ENCODE results near the gene KATNB1.
"Not testable (repeated sequence)": the region's sequence is repeated elsewhere in the genome, so short reads cannot be mapped to it uniquely, and the experiment has no call there.

Gene KATNB1

DNA sequence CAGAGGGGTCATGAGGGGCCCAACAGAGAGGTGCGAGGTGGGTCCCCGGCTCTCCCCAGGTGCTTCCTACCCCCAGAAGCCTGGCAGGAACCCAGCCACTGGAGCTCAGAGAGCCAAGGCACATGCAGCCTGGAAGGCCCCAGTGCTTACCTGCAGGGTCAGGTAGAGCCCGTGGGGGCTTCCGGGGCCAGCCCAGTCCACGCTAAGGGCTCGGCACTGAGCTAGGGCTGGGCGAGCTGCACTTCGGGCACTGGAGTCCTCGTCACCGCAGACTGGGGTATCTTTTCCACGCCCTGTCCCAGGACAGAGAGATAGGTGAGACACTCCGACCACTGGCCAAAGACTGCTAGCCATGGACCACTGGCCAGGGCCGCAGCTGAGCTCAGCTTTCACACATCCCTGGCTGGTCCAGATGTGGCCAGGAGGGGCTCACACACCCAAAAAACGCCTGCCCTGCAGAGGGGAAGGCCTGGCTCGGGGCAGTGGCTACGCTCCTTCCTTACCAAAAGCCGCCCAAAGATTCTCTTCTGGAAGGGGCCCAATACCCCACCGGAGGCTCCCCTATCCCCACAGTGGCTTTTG is 59.4 kb downstream of the KATNB1 start:
- no peak for DNase-seq (ENCODE audit: low spot score)

DNA sequence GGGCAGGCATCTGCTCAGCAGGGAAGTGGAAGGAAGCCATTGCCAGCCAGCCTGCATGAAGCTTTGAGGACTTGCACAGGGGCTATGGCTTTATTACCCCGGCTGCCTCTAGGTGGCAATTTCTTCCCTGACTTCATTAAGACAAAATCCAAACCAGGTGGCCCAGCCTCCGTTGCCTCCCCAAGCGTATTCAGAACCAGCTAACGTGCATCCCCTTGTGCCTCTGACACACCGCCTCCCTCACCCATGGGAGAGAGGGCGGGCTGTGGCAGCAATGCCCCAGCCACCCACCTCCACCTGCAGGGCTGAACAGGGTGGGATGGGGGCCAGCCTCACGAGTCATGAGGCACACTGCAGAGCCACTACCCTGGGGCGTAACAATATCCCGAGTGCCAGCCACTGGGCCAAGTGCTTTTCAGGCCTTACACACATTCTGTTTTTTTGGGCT is 59.9 kb downstream of the KATNB1 start:
- DNase-seq (ENCODE audit: low spot score): peak; percentile 51

DNA sequence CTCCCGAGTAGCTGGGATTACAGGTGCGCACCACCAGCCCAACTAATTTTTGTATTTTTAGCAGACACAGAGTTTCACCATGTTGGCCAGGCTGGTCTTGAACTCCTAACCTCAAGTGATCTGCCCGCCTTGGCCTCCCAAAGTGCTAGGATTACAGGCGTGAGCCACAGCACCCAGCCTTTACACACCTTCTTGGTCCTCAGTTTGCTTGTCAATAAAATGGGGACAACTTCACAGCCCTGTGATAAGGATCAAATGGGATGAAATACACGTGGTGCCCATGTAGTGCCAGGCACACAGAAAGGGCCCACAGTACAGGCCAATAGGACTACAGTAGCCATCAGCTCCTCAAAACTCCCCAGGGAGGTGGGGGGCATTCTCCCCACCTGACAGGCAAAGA is 60.4 kb downstream of the KATNB1 start:
- not testable (repeated sequence) for DNase-seq (ENCODE audit: low spot score)

DNA sequence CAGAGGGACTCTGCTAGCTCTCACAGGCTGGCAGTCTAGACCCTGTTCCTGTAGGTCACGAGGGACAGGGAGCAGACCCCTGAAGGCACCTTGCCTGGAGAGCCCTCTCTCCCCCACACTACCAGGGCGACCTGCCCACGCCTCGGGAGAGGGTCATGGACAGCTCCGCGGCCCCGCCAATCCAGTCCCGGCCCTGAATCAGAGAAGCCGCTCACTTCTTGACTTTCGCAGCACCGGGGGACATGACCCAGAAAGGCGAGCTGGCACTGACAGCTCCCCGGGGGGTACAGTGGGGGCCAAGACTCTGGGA is 61.6 kb downstream of the KATNB1 start:
- no peak for DNase-seq (ENCODE audit: low spot score)

DNA sequence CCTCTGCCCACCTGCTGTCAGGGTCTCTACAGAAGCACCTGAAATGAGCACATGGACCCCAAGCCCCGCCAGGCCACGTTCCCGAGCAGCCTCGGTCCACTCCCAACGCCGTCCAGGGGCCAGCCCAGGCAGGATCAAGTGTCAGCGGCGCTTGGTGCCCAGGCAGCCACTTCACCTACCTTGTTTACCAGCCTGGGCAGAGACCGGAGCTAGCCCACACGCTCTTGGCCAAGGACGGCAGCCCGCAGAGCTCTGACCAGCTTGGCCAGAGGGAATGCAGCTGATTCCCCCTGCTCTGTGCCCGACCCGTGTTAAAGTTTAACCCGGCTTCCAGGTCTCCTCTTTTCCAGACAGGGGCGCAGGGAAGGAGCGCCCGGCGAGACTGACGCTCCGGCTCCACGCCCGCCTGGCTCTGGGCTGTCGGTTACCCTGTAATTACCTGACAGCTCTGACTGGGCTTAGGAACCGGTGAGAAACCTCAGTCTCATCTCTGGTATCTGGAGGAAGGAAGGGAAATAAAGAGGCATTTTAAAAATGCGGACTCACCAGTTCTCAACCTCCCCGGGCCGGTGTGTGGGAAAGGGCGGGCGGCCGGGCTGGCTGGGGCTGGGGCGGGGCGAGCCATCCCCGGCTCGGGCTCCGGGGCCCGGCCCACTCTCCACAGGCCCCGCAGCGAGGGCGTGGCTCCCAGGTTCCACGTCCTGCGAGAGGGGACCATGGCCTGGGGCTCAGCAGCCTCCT is 62.1 kb downstream of the KATNB1 start:
- no peak for DNase-seq (ENCODE audit: low spot score)

DNA sequence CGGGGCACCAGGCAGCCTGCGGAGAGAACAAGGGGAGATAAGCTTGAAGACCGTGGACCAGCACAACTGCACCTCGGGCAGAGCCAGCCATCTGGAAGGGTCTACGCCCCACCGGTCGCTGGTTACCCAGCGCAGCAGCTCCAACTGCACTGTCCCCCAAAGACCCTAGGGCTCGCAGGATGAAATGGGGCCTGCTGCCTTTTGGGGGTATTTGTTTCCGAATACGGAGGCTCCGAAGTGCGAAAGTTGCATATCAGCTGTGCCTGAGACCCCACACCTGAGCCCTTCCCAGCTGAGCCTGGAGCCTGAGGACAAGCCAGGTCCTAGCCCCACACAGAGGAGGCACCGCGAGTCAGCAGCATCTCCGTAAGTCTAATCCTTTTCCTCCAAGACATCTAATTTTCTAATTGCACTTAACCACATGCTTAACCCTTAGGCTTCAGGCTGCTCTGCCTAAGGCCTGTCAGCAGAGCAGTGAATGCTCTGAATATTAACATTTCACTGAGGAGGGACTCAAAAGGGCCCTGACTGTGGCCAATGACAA is 62.8 kb downstream of the KATNB1 start:
- DNase-seq (ENCODE audit: low spot score): no peak

DNA sequence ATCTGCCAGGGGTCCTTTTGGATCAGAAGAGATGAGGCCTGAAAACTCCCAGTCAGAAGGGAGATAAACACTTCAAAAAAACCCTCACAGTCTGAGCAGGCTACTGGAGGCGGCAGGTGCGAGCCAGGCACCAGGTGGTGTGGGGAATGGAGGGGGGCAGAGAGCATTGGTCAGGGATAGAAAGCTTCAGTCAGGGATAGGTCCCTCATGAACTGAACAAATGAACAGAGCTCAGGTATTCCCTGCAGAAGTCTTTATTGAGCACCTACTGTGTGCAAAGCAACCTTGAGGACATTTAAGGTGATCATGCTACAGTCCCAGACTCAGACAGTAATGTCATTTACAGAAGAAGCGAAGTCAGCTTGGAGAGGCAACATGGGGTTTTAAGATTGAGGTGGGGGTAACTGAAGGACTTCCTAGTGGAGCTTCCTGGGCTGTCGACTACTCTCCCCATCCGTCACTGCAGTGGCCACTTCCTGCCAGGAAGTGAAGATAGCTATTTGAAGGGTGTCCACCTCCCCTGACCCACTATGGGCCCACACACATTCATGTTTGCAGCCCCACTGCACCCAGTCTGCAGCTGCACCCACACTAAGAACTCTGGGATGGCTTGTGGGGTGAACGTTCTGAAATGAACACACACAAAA is 63.5 kb downstream of the KATNB1 start:
- no peak for DNase-seq (ENCODE audit: low spot score)

DNA sequence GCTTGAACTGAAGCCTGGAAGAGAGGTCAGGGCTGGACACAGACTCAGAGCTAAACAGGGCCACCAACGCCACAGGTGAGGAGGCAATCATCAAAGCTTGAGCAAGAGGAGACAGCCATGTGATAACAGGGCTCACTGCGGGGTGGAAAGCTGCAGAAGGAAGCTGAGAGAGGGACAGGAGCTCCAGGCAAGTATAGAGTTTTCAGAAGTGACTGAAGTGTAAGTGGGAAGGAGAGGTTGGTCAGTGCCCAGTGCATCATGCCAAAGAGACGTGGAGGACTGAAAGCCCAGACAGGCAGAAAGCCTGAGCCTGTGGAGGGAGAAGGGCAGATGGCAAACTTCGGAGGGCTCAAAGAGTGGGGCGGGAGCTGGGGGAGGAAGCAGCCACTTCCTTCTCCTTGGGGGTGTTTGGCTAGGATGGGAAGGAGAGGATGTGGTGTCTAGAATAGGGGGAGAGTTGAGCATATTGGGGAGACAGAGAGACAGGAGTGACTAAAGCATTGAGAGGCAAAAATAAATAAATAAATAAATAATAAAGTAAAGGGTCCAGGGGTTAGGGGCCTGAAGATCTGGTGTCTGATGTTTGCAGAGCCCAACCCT is 64.1 kb downstream of the KATNB1 start:
- no peak for DNase-seq (ENCODE audit: low spot score)

DNA sequence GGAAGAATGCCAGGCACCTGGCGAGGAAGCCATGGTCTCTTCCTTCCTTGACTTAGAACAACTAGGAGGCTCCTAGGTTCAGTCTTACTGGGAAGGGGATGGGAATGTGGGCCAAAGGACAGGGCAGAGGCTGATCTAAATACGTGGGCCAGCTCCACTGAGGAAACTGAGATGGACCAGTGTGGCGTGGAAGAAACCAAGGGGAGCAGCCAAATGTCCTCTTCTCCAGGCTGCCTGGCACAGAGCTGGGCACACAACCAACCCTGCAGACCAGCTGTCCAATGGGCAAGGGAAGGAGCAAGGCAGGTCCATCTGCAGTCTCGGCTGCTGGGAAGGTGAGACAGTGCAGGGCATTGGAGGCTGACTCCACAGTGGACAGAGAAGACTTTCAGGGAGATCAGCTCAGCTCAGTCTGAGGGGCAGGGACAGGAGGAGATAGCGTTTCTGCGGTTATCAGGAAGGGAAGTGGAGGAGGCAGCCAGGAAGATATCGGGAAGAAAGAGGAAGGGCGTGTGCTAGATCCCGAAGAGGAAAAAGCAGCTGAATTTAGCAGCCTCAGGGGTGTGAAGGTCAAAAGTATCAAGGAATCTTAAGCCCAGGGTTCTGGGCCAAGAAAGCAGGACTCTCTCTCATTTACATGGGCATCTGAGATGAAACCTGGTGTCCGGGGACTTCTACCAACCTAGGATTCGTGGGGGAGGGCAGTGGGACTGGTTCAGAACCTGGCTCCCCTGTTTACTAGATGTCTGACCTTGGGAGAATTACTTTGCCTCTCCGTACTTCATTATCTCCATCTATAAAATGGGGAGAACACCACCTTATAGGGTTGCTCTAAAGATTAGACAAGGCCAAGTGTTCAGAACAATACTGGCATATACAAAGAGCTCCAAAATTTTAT is 64.9 kb downstream of the KATNB1 start:
- DNase-seq (ENCODE audit: low spot score): no peak

DNA sequence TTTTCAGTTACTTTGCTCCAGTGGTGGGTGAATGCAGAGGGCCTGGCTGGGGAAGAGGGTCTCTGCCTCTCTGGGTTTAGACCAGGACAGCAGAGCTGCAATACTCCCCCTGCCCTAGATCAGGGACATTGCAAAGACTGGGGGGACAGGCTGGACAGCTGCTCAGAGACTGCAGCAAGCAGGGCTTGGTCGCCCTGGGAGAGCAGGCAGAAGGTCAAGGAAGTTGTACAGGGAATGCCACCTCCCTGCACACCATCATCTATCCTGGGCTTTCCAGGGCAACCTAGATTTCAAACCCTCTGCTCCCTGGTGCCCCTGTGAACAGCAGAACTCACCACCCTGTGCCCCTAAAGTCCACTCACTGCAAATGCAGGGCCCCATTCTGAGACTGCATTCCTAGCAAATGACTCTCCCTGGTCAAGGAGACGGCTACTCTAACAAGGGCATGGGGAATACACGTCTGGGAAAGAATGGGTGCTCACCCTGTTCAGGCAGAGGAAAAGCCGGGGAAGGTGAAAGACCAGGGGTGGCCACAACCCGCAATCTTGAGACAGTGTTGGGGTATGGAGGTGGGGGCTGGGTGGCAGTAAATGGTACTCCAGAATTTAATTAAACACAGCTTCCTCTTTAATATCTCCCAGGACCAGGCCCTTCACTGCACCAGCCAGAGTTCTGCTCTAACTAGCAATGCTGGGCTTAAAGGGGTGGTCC is 65.7 kb downstream of the KATNB1 start:
- DNase-seq (ENCODE audit: low spot score): no peak

DNA sequence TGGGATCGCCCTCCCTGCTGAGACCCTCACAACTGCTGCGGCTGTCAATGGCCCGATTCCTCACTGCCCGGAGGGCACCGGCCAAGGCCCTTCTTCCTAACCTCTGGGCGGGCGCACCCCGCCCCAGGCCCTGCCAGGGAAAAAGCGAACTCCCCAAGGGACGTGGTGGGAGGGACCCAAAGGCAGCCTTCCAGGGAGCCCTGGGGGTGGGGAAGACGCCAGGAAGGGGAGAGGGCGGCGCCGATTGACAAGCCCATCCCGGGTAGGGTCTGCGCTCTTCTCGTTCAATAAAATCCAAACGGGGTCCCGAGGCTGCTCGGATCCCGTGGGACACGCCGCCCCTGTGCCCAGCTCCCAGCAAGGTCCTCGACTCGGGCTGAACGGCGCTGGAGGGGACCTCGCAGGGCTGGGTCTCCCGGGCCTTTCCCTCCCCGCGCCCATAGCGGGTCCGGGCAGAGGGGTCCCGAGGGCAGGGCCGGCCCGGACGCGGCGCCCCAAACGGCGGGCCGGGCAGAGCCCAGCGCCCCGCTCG is 66.3 kb downstream of the KATNB1 start:
- no peak for DNase-seq (ENCODE audit: low spot score)

DNA sequence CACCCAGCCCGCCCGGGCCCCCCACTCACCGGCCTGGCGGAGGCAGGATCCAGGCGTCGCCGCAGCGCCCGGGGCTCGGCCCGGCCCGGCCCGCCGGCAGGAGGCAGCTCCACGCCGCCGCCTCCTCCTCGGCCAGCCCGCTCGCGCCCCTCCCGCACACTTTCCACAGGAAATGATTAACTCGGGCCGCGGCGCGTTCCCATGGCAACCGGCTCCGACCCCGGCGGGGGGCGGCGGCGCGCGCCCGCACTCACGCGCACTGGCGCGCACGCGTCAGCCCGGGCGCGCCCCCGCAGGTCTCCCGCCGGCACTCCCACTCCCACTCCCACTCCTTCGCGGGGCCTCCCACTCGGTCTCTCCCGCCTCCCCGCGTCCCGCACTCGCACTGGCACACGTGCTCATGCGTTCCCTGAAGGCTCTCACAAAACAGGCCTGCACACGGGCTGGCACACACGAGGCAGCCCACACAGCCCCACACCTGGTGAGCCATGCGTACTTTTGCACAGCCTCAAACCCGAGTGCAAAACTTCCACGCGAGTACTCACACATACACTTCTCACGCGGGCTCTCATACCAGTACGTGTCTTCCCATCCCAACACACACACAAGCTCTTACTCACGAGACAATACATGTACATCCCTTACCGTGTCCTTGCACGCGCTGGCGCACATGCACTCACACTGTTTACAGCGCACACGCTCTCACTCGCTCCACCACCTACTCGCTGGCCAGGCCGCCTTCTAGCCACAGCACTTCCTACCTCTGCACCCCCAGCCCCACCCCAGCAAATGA is 67.0 kb downstream of the KATNB1 start, which contains the start of gene KIFC3:
Gene KIFC3, minus strand, starts transcription at position 151 of the 793 bp plus-strand sequence. CDS start 4,248 bp downstream, outside the sequence.
- DNase-seq (ENCODE audit: low spot score): peak; percentile 35

DNA sequence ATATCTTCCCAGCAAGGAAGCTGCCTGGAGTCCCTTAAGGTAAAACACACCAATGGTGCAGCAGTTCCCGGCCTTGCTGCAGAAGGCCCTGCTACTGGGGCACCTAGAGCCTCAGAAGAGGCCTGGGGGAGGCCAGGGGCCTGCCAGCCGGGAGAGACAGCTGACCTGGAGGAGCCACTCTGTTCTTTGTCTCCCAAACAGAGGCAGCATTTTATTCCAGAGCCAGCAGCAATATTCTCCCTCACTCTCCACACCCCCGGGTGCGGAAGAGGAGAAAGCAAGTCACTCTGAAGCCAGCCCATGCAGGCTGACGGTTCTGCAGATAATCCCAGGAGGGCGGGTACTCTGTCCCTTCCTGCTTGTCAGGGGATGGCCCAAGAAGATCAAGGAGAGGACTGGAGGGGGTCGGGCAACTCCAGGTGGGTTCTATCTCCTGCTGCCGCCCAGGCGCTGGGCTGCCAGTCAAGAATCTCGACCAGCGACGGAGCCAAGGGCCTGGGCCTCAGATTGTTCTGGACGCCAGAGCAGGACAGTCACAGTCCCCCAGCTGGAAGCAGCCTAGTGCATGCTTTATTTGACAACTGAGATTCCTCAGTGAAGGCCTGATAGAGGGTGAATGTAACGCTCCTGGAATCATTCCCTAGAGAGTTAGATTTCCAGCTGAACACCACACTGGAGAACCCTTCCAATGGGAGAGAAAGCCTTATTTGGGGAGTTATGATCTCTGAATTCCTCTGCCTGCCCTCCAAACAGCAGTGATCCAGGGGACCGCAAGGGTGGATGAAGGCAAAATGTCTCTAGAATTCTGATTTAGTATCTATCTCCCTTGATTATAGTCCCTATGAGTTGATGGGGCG is 67.8 kb downstream of the KATNB1 start:
- DNase-seq (ENCODE audit: low spot score): no peak

DNA sequence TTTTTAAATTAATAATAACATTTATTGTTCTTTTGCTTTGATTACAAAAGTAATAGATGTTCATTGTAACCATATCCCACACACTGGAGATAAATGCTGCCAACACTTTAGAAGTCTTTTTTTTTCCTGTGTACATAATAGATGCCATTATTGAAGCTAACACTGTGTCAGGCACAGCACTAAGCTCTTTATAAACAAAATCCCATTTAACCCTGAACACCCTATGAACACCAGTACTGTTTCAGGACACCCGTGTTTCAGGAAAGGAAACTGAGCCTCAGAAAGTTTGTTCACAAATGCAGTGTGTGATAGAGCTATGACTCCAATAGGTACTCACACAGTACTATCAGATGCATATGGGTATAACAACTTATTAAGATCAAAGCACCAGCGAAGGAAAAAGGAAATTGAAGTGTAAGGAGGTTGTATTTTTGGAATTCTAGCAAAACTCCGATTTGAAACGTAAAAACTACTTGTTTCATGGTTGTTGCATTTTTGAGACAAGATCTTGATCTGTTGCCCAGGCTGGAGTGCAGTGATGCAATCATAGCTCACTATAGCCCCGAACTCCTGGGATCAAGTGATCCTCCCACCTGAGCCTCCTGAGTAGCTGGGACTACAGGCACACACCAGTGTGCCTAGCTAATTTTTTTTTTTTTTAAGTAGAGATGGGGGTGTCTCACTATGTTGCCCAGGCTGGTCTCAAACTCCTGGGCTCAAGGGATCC is 68.7 kb downstream of the KATNB1 start:
- DNase-seq (ENCODE audit: low spot score): no peak

DNA sequence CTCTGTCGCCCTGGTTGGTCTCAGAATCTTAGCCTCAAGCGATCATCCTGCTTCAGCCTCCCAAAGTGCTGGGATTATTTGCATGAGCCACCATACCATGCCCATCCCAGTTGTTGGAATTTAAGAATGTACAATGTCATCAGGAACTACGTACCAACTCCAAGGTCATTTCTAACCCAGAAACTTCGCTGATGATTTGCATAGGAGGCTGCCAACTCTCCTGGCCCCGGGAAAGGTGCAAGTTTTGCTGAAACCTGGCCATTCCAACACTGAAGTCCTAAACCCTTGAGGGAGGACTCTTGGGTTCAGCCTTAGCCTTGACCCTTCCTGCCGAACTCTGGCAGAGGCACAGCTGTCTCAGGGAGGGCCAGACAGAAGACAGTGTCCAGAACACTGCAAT is 69.6 kb downstream of the KATNB1 start:
- no peak for DNase-seq (ENCODE audit: low spot score)

Measured in germinal center (tissue), 1 donor.